Neural progenitor cell (in vitro differentiated cells): ENCODE measurements around the gene CAB39L. TPM values are rescaled to one million over a fixed set of nuclear protein-coding genes. Genes with fewer than 3 reads are reported as not detected.

Source experiments
- DNase-seq: peaks from one replicate; pipeline ENCODE4 v3.0.0-alpha.2; 2016; ENCODE audit warnings: low spot score
- H2AFZ ChIP-seq: fragments of 200-600 bp; sonication (generic); replicated peaks from 2 replicates; pipeline ENCODE4 v1.6.1; 2016; ENCODE audit warnings: antibody characterized with exemption
- H3F3A ChIP-seq: fragments of 200-600 bp; sonication (generic); 2 replicates; pipeline ENCODE4 v1.6.1; 2016; ENCODE audit warnings: antibody characterized with exemption, low read depth
- H3K27ac ChIP-seq: fragments of 200-600 bp; sonication (generic); 2 replicates; pipeline ENCODE4 v1.5.1; 2016; ENCODE audit warnings: mild to moderate bottlenecking
- H3K27me3 ChIP-seq: fragments of 200-600 bp; sonication (generic); 2 replicates; pipeline ENCODE4 v1.6.1; 2016; ENCODE audit warnings: mild to moderate bottlenecking, moderate library complexity
- H3K36me3 ChIP-seq: fragments of 200-600 bp; sonication (generic); 2 replicates; pipeline ENCODE4 v1.5.1; 2016
- H3K4me1 ChIP-seq: fragments of 200-600 bp; sonication (generic); 2 replicates; pipeline ENCODE4 v1.6.1; 2016; ENCODE audit warnings: mixed run types
- H3K4me2 ChIP-seq: fragments of 200-600 bp; sonication (generic); 2 replicates; pipeline ENCODE4 v1.6.1; 2016
- H3K4me3 ChIP-seq: fragments of 200-600 bp; sonication (generic); 2 replicates; pipeline ENCODE4 v1.5.1; 2016
- H3K79me2 ChIP-seq: fragments of 200-600 bp; sonication (generic); 2 replicates; pipeline ENCODE4 v1.6.1; 2016; ENCODE audit warnings: low read depth
- H3K9ac ChIP-seq: fragments of 200-600 bp; sonication (generic); 2 replicates; pipeline ENCODE4 v1.6.1; 2016
- H3K9me3 ChIP-seq: fragments of 200-600 bp; sonication (generic); 2 replicates; pipeline ENCODE4 v1.5.1; 2016; ENCODE audit warnings: low read depth
- H4K20me1 ChIP-seq: fragments of 200-600 bp; sonication (generic); 2 replicates; pipeline ENCODE4 v1.6.1; 2016; ENCODE audit warnings: low read depth
- H3K27ac Mint-ChIP-seq: 3 replicates; pipeline ENCODE4 v1.8.0; 2021; ENCODE audit warnings: mixed read lengths
- H3K27me3 Mint-ChIP-seq: 2 replicates; pipeline ENCODE4 v1.8.0; 2022; ENCODE audit warnings: low read depth, mild to moderate bottlenecking, inconsistent platforms, moderate library complexity, mixed read lengths; ENCODE audit not compliant: insufficient read depth
- H3K36me3 Mint-ChIP-seq: 3 replicates; pipeline ENCODE4 v1.8.0; 2021; ENCODE audit warnings: mixed read lengths
- H3K4me1 Mint-ChIP-seq: 3 replicates; pipeline ENCODE4 v1.8.0; 2021; ENCODE audit warnings: mixed read lengths
- H3K4me3 Mint-ChIP-seq: 3 replicates; pipeline ENCODE4 v1.8.0; 2021; ENCODE audit warnings: mild to moderate bottlenecking, moderate library complexity, mixed read lengths
- H3K9me3 Mint-ChIP-seq: 3 replicates; pipeline ENCODE4 v1.8.0; 2020; ENCODE audit warnings: mixed read lengths
- EZH2 ChIP-seq: fragments of 200-600 bp; sonication (generic); IDR thresholded peaks from 2 replicates; pipeline ENCODE4 v1.6.1; 2017; ENCODE audit warnings: antibody characterized with exemption, mild to moderate bottlenecking, moderate library complexity
- EZH2phosphoT487 ChIP-seq: fragments of 200-600 bp; sonication (generic); IDR thresholded peaks from 2 replicates; pipeline ENCODE4 v1.6.1; 2017; ENCODE audit warnings: antibody characterized with exemption
- total RNA-seq: library from RNA; depleted of rRNA; stranded (reverse); fragments of >200 nt; gene quantifications from 2 replicates; pipeline ENCODE4 v1.2.3, GENCODE V29; 2015; ENCODE audit warnings: low replicate concordance
- TF ChIP-seq, protein P1 (sequence below): fragments of 200-600 bp; sonication (generic); IDR thresholded peaks from 2 replicates; pipeline ENCODE4 v1.5.1; 2017; ENCODE audit warnings: antibody characterized with exemption, mild to moderate bottlenecking

CAB39L gene
- total RNA-seq, 1 donor from 2014 or later, result 18.1 TPM

GRCh38 chr13:49409008-49409407 lies 34.9 kb downstream of the CAB39L start:
- Histone ChIP-seq H3K4me2 (no peak overlapping the region), H3K9me3 (no peaks in the 10 kb centered on the region), H3K4me1 (peaks cover 5% of the 10 kb centered on the region), H3K9ac (no peak overlapping the region), H3K27ac (no peak overlapping the region), H3F3A (no peaks in the 10 kb centered on the region), H4K20me1 (no peaks in the 10 kb centered on the region), H3K79me2 (no peaks in the 10 kb centered on the region), H3K36me3 (no peaks in the 10 kb centered on the region), H2AFZ (no peak overlapping the region), H3K4me3 (no peak overlapping the region), H3K27me3 (no peaks in the 10 kb centered on the region)
- no peak overlapping the region for H3K4me3 Mint-ChIP-seq
- no peak overlapping the region for H3K27ac Mint-ChIP-seq
- H3K4me1 Mint-ChIP-seq, result peaks cover 8% of the 10 kb centered on the region
- H3K27me3 Mint-ChIP-seq, result no peaks in the 10 kb centered on the region
- peaks cover 13% of the 10 kb centered on the region for H3K36me3 Mint-ChIP-seq
- DNase-seq, result peak; percentile 17
- TF ChIP-seq EZH2phosphoT487 (no peak), EZH2 (no peak)
- peaks cover 17% of the 10 kb centered on the region for H3K9me3 Mint-ChIP-seq

DNA sequence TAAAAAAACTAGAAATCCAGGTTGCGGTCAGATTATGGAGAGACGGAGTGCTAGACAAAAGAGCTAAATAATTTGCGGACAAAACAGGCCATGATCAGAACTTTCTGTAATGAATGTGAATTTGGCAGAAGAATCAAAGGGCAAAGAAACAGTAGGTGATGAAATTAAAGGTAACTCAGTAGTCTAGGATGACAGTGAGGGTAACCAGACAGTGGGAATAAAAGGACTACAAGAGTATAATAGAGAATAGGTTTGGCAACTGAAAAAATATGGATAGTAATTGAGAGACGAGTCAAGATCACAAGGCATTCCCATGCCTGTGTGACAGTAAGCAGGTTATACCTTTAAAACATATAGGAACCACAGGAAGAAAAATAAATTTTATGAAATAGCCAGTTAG lies 35.9 kb downstream of the CAB39L start:
- H3K4me1 ChIP-seq, result peaks cover 5% of the 10 kb centered on the region
- TF ChIP-seq EZH2phosphoT487 (no peak), EZH2 (no peak)
- TF ChIP-seq, protein P1, sequence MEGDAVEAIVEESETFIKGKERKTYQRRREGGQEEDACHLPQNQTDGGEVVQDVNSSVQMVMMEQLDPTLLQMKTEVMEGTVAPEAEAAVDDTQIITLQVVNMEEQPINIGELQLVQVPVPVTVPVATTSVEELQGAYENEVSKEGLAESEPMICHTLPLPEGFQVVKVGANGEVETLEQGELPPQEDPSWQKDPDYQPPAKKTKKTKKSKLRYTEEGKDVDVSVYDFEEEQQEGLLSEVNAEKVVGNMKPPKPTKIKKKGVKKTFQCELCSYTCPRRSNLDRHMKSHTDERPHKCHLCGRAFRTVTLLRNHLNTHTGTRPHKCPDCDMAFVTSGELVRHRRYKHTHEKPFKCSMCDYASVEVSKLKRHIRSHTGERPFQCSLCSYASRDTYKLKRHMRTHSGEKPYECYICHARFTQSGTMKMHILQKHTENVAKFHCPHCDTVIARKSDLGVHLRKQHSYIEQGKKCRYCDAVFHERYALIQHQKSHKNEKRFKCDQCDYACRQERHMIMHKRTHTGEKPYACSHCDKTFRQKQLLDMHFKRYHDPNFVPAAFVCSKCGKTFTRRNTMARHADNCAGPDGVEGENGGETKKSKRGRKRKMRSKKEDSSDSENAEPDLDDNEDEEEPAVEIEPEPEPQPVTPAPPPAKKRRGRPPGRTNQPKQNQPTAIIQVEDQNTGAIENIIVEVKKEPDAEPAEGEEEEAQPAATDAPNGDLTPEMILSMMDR, result no peak
- Mint-ChIP-seq H3K4me1 (peaks cover 4% of the 10 kb centered on the region), H3K27me3 (no peaks in the 10 kb centered on the region), H3K36me3 (peaks cover 17% of the 10 kb centered on the region), H3K9me3 (peaks cover 21% of the 10 kb centered on the region), H3K27ac (no peak overlapping the region), H3K4me3 (no peak overlapping the region)
- no peak overlapping the region for H2AFZ ChIP-seq
- no peaks in the 10 kb centered on the region for H3F3A ChIP-seq
- no peak overlapping the region for H3K9ac ChIP-seq
- H3K27me3 ChIP-seq, result no peaks in the 10 kb centered on the region
- H4K20me1 ChIP-seq, result no peaks in the 10 kb centered on the region
- no peak overlapping the region for H3K27ac ChIP-seq
- no peak overlapping the region for H3K4me2 ChIP-seq
- no peak for DNase-seq
- H3K79me2 ChIP-seq, result no peaks in the 10 kb centered on the region
- no peaks in the 10 kb centered on the region for H3K9me3 ChIP-seq
- no peak overlapping the region for H3K4me3 ChIP-seq
- H3K36me3 ChIP-seq, result no peaks in the 10 kb centered on the region

- H3K27ac Mint-ChIP-seq, result no peak overlapping the region
- no peaks in the 10 kb centered on the region for H3K27me3 Mint-ChIP-seq
- Histone ChIP-seq H3K4me1 (no peaks in the 10 kb centered on the region), H3K9me3 (no peaks in the 10 kb centered on the region), H2AFZ (no peak overlapping the region), H3K27ac (no peak overlapping the region), H3K4me2 (no peak overlapping the region), H3K4me3 (no peak overlapping the region), H3K79me2 (no peaks in the 10 kb centered on the region), H3K27me3 (no peaks in the 10 kb centered on the region), H3K9ac (no peak overlapping the region), H3F3A (no peaks in the 10 kb centered on the region), H3K36me3 (no peaks in the 10 kb centered on the region), H4K20me1 (no peaks in the 10 kb centered on the region)
- no peaks in the 10 kb centered on the region for H3K4me1 Mint-ChIP-seq
- no peak overlapping the region for H3K4me3 Mint-ChIP-seq
- H3K36me3 Mint-ChIP-seq, result peaks cover 17% of the 10 kb centered on the region
- no peak for DNase-seq
- H3K9me3 Mint-ChIP-seq, result peaks cover 21% of the 10 kb centered on the region
- TF ChIP-seq, protein P1, result no peak
- TF ChIP-seq EZH2phosphoT487, result no peak
- TF ChIP-seq EZH2, result no peak
Observed at GRCh38 chr13:49407068-49407467, 36.8 kb downstream of the CAB39L start.

GRCh38 chr13:49404703-49405020 lies 39.2 kb downstream of the CAB39L start:
- H3K27me3 Mint-ChIP-seq, result no peaks in the 10 kb centered on the region

More at GRCh38 chr13:49404703-49405020, 39.2 kb downstream of the CAB39L start:
- no peak for DNase-seq
- Histone ChIP-seq H3K9me3 (no peaks in the 10 kb centered on the region), H2AFZ (no peak overlapping the region), H3K4me2 (no peak overlapping the region), H3K36me3 (no peaks in the 10 kb centered on the region), H4K20me1 (no peaks in the 10 kb centered on the region), H3K9ac (no peak overlapping the region), H3F3A (no peaks in the 10 kb centered on the region), H3K4me1 (no peaks in the 10 kb centered on the region), H3K79me2 (no peaks in the 10 kb centered on the region), H3K27me3 (no peaks in the 10 kb centered on the region), H3K4me3 (no peak overlapping the region), H3K27ac (no peak overlapping the region)
- H3K27ac Mint-ChIP-seq, result no peak overlapping the region
- H3K4me1 Mint-ChIP-seq, result no peaks in the 10 kb centered on the region
- peaks cover 21% of the 10 kb centered on the region for H3K9me3 Mint-ChIP-seq
- no peak overlapping the region for H3K4me3 Mint-ChIP-seq
- TF ChIP-seq, protein P1, result no peak
- TF ChIP-seq EZH2, result no peak
- TF ChIP-seq EZH2phosphoT487, result no peak
- H3K36me3 Mint-ChIP-seq, result peaks cover 17% of the 10 kb centered on the region
